Measurements from ENCODE around the gene TNS2.
"Not testable (repeated sequence)": the region's sequence is repeated elsewhere in the genome, so short reads cannot be mapped to it uniquely, and the experiment has no call there.

TNS2 gene, protein sequence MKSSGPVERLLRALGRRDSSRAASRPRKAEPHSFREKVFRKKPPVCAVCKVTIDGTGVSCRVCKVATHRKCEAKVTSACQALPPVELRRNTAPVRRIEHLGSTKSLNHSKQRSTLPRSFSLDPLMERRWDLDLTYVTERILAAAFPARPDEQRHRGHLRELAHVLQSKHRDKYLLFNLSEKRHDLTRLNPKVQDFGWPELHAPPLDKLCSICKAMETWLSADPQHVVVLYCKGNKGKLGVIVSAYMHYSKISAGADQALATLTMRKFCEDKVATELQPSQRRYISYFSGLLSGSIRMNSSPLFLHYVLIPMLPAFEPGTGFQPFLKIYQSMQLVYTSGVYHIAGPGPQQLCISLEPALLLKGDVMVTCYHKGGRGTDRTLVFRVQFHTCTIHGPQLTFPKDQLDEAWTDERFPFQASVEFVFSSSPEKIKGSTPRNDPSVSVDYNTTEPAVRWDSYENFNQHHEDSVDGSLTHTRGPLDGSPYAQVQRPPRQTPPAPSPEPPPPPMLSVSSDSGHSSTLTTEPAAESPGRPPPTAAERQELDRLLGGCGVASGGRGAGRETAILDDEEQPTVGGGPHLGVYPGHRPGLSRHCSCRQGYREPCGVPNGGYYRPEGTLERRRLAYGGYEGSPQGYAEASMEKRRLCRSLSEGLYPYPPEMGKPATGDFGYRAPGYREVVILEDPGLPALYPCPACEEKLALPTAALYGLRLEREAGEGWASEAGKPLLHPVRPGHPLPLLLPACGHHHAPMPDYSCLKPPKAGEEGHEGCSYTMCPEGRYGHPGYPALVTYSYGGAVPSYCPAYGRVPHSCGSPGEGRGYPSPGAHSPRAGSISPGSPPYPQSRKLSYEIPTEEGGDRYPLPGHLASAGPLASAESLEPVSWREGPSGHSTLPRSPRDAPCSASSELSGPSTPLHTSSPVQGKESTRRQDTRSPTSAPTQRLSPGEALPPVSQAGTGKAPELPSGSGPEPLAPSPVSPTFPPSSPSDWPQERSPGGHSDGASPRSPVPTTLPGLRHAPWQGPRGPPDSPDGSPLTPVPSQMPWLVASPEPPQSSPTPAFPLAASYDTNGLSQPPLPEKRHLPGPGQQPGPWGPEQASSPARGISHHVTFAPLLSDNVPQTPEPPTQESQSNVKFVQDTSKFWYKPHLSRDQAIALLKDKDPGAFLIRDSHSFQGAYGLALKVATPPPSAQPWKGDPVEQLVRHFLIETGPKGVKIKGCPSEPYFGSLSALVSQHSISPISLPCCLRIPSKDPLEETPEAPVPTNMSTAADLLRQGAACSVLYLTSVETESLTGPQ (N-terminal part only)

DNA sequence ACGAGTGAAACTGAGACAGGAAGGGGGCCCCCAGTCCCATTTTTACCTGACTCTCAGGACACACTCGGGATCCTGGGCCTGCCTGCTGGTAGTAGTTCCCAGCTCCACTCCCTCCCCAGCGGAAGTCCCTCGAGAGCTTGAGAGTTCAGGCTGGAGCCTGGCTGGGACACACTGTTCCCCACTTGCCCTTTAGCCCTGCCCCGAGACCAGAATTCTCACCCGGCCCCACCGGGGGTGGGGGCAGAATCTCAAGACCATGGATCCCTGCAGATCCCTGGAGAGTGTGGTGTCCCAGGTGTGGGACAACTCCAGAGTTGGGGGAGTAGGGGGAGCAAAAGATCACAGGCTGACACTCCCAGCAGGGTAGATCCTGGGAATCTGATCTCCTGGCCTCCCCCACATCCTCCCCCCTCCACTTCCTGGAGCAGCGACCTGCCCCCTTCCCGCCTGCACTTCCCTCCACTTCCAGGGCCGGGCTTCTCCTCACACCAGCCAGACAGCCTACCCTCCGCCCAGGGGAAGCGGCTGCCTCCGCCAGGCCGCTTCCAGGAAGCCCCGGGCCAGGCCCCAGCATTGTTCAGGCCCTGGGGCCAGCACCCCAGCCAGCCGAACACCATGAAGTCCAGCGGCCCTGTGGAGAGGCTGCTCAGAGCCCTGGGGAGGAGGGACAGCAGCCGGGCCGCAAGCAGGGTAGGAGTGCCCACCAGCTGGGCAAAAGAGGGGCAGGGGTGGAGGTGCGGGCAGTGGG lies at the start of gene TNS2:
TSS of gene TNS2 (plus strand) at position 495 of the 748 bp plus-strand sequence. CDS start at position 616, 121 bp downstream.
- DNase-seq (ENCODE audit: low read depth in 3 of 3, low spot score in 1 of 3): no peak

DNA sequence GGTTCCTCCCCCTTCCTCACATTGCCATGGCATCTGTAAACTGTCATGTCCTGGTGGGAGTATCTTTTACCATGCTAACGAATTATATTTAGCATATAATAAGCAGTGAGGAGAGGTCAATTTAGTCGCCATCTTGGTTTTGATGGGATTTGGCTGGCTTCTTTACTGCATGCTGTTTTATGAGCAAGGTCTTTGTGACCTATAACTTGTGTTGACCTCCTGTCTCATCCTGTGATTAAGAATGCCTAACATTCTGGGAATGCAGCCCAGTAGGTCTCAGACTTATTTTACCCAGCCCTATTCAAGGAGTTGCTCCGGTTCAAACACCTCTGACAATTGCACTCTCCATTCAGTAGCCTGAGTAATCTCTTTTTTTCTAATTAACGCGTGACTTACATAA lies 45.7 kb upstream of the TNS2 start:
- DNase-seq (ENCODE audit: low read depth in 3 of 3, low spot score in 1 of 3): no peak

DNA sequence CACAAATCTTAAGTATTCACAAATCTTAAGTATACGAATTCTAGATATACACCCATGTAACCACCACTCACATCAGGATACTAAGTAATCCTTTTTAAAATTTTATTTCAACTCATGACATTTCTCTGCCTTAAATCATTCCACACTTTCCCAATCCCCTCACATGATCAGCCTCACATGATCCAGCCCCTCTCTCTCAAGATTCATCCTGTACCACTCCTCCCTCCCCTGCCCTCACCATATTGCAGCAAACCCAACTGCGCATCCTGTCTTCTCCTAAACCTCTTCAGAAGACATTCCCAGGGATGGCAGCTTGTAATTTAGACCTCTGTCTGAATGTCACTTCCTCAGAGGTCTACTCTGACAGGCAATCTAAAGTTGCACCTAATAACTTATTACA lies 45.3 kb upstream of the TNS2 start:
- no peak for DNase-seq (ENCODE audit: low read depth in 3 of 3, low spot score in 1 of 3)

DNA sequence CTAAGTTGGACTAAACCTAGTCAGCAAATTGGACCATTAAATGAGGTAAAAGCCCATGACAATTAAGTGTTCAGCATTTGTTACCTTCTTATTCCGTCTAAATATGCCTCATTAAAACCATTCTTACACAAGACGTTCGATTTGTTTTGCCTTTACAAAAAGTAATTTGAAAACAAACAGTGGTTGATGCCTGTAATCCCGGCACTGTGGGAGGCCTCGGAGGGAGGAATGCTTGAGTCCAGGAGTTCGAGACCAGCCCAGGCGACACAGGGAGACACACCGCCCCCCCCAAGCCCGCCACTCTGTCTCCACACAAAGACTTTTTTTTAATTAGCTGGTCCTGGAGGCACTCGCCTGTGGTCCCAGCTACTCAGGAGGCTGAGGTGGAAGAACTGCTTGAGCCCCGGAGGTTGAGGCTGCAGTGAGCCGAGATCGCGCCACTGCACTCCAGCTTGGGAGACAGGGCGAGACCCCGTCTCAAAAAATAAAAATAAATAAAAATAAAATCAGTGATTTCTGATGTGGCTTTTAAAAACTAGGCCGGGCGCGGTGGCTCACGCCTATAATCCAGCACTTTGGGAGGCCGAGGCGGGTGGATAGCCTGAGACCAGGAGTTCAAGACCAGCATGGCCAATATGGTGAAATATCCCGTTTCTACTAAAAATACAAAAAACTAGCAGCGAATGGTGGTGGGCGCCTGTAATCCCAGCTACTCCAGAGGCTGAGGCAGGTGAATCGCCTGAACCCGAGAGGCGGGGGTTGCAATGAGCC lies 44.5 kb upstream of the TNS2 start:
- no peak for DNase-seq (ENCODE audit: low read depth in 3 of 3, low spot score in 1 of 3)

DNA sequence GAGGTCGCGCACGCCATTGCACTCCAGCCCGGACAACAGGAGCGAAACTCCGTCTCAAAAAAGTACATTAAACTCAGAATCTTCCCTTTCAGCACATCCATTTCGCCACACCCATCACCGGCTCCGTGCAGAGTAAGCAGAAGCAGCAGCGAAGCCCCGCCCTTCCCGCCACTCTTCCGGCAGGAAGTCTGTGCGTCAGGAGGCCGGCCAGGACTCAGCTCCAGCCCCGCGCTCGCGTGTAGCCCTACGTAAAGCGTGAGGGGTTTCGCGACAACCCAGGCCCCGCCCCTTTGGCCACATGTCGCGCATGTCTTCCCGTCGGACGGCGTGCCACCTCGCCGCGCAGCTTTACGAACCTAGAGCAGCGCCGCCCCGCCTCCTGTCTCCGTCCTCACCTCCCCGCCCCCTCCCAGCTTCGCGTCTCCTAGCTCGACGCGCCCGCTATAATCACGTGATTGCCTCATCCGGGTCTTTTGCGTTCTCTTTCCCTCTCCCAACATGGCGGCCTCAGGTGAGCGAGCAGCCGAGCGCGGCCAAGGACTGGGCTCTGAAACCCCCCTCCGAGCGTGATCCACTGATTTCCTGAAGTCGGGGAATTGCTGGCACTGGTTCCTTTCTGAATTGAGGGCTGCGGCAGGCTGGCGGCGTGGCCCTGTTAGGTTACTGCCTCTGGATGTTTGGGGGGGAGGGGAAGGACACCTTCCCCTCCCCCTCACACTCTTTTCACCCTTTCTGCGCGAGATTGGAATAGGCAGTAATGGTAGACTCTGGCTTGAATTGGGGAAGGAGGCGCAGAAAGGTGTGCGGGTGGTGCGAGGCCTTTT lies 43.7 kb upstream of the TNS2 start, which contains the start of gene EIF4B:
TSS of gene EIF4B (plus strand) at position 471 of the 824 bp plus-strand sequence. CDS start at position 499, 28 bp downstream.
- DNase-seq (ENCODE audit: low read depth in 3 of 3, low spot score in 1 of 3): peak; percentile 96 to 99 (median 98)

DNA sequence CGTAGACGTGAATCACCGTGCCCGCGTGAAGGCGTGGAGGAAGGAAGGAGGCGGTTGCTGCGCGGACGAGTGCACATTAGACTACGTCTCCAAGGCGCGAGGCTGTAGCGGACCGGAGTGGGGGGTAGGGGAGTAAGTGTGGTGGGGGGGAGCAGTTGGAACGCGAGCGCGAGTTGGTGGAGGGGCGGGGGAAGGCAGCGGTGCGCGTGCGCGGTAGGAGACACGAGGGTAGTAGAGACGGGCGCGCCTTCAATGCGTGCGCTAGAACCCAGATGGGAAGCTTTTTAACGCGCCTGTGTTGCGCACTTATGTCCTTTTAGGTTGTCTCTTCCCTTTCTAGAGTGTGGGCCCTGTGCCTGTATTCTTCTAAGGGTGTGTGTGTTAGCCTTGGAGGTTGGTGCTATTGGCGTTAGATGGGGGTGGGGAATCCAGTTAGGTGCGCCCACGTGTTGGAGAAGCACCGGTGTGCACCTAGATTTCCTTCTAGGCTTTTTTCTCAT lies 43.0 kb upstream of the TNS2 start:
- DNase-seq (ENCODE audit: low read depth in 3 of 3, low spot score in 1 of 3): peak; percentile 29 to 72 (median 54)

DNA sequence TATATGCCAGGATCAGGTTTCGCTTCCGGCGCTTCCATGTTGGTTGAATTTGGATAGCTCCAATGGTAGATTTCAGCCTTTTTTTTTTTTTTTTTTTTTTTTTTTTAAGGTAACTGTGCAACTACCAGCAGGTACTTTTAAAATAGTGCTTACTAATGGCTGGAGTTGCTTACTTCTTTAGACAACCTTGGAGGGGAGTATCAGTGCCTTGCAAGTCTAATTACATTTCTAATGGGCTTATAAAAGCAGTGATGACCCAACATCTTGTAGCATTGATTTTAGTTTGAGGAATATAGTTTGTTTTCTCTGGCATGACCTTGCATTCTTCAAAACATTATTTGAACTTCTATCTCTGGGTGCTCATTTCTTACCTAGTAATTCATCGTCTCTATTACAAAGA lies 42.5 kb upstream of the TNS2 start:
- DNase-seq (ENCODE audit: low read depth in 3 of 3, low spot score in 1 of 3): no peak

DNA sequence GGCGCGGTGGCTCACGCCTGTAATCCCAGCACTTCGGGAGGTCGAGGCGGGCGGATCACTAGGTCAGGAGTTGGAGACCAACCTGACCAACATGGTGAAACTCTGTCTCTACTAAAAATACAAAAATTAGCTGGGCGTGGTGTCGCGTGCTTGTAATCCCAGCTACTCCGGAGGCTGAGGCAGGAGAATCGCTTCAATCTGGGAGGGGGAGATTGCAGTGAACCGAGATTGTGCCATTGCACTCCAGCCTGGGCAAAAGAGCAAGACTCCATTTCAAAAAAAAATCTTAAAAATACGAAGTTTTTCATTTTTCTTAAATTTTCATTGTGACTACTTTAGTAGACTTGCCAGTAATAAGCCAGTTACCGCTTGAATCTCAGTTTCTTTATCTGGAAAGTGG lies 41.1 kb upstream of the TNS2 start:
- not testable (repeated sequence) for DNase-seq (ENCODE audit: low read depth in 3 of 3, low spot score in 1 of 3)

DNA sequence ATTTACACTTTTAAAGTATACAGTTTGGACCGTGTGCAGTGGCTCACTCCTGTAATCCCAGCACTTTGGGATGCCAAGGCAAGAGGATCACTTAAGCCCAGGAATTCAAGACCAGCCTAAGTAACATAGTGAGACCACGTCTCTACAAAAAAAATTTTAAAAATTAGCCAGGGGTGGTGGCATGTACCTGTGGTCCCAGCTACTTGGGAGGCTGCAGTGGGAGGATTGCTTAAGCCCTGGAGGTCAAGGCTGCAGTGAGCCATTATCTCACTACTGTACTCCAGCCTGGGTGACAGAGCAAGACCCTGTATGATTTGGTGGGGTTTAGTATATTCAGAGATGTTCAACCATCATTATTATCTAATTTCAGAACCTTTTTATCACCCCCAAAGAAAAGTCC lies 38.9 kb upstream of the TNS2 start:
- DNase-seq (ENCODE audit: low read depth in 3 of 3, low spot score in 1 of 3): no peak

DNA sequence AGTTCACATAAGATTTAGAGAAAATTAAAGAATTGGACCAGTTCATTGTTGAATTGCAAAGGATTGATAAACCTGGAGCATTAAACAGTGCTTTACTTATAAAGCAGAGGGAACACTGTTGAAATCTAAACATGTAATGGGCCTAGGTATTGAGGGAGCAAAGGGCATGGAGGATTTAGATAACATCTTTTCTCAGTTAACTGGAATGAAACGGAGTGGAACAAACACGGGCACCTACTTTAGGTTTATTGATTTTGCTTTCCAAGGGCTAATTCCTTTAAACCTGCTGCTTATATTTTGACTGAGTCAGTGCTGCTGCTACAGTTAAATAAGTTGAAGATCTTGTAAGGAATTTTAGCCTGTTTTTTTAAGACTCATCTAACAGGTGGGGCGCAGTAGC lies 38.0 kb upstream of the TNS2 start:
- no peak for DNase-seq (ENCODE audit: low read depth in 3 of 3, low spot score in 1 of 3)

DNA sequence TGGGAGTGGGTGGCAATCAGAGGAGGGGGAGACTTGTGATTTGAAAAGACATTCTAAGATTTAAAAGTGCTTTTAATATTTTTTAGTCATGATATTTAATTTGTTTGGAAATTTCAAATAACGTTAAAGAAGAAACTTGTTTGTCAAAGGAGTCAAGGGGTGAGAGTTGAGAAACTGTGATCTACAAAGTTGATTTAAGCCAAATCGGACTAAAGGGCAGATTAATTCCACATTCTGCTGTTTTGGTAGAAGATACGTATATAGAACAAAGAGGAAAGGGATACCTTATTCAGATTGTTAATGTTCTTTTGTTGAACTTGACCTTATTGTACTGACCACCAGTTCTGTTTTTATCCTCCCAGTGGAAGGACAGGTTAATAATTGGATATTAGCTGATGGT lies 36.9 kb upstream of the TNS2 start:
- no peak for DNase-seq (ENCODE audit: low read depth in 3 of 3, low spot score in 1 of 3)

DNA sequence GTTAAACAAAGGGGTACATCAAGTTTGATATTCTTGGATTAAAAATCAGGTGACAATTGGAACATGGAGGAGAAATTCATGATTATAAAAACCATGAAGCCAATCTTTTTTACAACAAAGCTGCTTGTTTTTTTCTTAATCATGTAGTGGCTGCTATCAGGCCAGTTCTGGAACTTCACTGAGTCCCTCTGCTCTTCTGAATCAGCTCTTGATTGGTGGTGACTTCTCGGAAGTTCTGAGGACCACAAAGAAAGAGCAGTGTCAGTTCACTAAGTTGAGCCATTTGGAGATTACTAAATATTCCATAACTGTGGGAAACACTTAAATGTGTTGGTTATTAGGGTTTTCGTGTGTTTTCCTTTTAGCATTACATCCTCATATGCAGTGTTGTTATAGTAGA lies 35.2 kb upstream of the TNS2 start:
- DNase-seq (ENCODE audit: low read depth in 3 of 3, low spot score in 1 of 3): no peak

DNA sequence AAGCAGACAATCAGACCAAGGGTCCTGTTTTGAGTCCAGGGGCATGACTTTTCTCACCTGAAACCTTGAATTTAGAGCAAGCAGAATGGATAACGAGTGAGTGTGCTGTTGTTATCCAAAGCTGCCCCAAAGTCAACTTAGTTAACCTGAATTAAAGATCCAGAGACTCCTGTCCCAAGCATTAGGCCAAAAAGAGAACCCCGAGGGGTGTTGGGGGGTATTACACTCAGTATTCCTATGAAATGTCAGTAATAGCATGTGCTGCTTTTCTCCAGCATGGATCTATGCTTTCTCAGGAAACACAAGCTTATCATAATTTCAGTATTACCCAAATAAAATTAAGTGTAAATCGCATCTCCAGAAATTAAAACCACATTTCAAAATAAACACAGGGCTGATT lies 24.6 kb upstream of the TNS2 start:
- no peak for DNase-seq (ENCODE audit: low read depth in 3 of 3, low spot score in 1 of 3)

DNA sequence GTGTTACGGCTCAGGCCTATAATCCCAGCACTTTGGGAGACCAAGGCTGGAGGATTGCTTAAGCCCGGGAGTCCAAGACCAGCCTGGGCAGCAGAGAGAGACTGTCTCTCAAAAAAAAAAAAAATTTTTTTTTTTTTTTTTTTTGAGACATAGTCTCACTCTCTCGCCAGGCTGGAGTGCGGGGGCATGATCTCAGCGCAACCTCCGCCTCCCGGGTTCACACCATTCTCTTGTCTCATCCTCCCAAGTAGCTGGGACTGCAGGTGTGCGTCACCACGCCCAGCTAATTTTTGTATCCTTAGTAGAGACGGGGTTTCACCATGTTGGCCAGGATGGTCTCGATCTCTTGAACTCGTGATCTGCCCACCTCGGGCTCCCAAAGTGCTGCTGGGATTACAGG lies 22.9 kb upstream of the TNS2 start:
- DNase-seq (ENCODE audit: low read depth in 3 of 3, low spot score in 1 of 3): not testable (repeated sequence)

DNA sequence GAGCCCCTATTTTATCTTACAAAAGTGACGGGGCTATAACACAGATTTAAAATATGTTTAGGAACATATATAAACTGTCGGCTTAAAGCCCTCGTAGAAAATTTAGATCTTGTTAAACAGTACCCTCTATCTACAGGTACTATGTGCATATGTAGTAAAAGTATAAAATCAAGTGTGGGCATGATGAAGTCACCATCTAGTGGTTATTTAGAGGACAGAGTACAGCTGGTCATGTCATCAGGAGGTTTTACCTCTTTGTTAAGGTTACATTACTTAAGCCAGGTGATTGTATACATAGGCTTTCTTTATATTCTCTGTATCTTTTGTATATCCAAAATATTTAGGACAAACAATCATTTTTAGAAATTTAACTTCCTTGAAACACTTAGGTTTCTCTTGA lies 18.2 kb upstream of the TNS2 start:
- DNase-seq (ENCODE audit: low read depth in 3 of 3, low spot score in 1 of 3): no peak

DNA sequence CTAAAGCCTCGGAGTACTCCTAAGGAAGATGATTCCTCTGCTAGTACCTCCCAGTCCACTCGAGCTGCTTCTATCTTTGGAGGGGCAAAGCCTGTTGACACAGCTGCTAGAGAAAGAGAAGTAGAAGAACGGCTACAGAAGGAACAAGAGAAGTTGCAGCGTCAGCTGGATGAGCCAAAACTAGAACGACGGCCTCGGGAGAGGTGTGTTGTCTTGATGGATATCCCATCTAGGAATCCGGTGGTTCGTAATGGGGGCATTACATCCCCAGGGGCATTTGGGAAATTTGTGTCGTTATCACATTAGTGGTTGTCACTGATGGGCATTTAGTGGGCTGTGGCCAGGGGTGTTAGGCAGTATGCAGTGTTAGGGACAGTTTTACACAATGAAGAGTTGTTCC lies 16.0 kb upstream of the TNS2 start:
- DNase-seq (ENCODE audit: low read depth in 3 of 3, low spot score in 1 of 3): not testable (repeated sequence)

DNA sequence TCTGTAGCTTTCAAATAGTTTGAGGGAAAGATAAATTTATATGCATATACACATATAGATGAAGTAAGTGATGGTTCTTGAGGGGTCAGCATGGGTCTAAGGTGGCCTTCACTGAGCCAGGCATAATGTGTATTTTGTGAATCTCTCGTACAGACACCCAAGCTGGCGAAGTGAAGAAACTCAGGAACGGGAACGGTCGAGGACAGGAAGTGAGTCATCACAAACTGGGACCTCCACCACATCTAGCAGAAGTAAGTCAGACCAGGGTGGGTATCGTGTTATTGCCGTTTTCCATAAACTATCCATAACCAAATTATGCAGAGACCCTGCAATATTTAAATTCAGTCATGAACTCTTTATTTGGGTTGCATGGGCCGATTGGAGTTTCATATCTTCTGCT lies 15.4 kb upstream of the TNS2 start:
- DNase-seq (ENCODE audit: low read depth in 3 of 3, low spot score in 1 of 3): no peak

DNA sequence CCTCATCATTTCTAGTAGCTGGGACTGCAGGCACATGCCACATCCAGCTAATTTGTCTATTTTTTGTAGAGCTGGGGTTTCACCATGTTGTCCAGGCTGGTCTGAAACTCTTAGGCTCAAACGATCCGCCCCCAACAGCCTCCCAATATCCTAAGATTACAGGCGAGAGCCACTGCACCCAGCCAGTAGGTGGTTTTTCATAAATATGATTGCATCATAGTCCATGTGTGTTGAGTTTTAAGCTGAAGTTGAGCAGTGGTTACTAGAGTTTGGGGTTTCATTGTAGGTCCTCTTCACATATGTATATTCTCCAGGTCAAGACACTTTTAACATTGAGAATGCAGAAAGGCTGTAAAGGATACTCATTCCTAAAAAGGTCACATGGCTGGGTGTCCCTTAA lies 13.1 kb upstream of the TNS2 start:
- DNase-seq (ENCODE audit: low read depth in 3 of 3, low spot score in 1 of 3): no peak

DNA sequence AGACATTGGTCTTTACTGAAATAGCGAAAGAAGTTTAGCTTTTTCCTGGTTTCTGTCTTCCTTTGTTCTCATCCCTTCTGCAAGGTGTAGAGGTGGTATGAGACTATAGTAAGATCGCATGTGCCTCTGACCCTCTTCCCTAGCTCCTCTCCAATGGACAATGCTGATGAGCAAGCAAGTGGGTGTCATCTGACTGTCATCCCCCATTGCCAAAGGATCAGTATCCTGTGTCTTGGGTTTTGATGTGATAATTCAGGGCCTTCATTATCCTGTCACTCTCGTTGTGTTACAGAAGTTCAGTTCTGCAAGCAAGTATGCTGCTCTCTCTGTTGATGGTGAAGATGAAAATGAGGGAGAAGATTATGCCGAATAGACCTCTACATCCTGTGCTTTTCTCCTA lies 10.0 kb upstream of the TNS2 start:
- no peak for DNase-seq (ENCODE audit: low read depth in 3 of 3, low spot score in 1 of 3)

Measured in stimulated activated CD4-positive, alpha-beta T cell treated with anti-CD3 and anti-CD28 coated beads, TNF-alpha, amount 100 ng/mL, for 1 hour (primary cell).